ENCODE measurements around the gene IL3.

The IL3 gene

GRCh38 chr5:132049559-132049958, 10.9 kb upstream of the IL3 start:
- Mint-ChIP-seq H3K9me3 (no peaks in the 10 kb centered on the region), H3K4me1 (no peaks in the 10 kb centered on the region), H3K27me3 (peaks cover 18% of the 10 kb centered on the region), H3K27ac (no peak overlapping the region), H3K4me3 (no peak overlapping the region)
- no peak for DNase-seq
- ATAC-seq: no peak

- H3K27ac Mint-ChIP-seq: no peak overlapping the region
- DNase-seq (peak in 1 of 2 donors; percentile 5), ATAC-seq (no peak)
- no peaks in the 10 kb centered on the region for H3K9me3 Mint-ChIP-seq
- H3K4me1 Mint-ChIP-seq: no peaks in the 10 kb centered on the region
- no peak overlapping the region for H3K4me3 Mint-ChIP-seq
- H3K27me3 Mint-ChIP-seq: peaks cover 18% of the 10 kb centered on the region
Observed at GRCh38 chr5:132050136-132050535, 10.3 kb upstream of the IL3 start.

- Mint-ChIP-seq H3K4me1 (peaks cover 5% of the 10 kb centered on the region), H3K27ac (peak overlapping the region in 1 of 2 donors; percentile 28), H3K4me3 (no peak overlapping the region), H3K27me3 (peaks cover 18% of the 10 kb centered on the region), H3K9me3 (no peaks in the 10 kb centered on the region)
- ATAC-seq: no peak
- DNase-seq: peak in 1 of 2 donors; percentile 3
Observed at GRCh38 chr5:132050661-132051552, 9.5 kb upstream of the IL3 start.

- no peaks in the 10 kb centered on the region for H3K9me3 Mint-ChIP-seq
- no peak overlapping the region for H3K4me3 Mint-ChIP-seq
- peak overlapping the region in 1 of 2 donors; percentile 45 for H3K27ac Mint-ChIP-seq
Observed at GRCh38 chr5:132052520-132052919, 7.9 kb upstream of the IL3 start.

GRCh38 chr5:132053483-132053882, 7.0 kb upstream of the IL3 start:
- peaks cover 28% of the 10 kb centered on the region for H3K27me3 Mint-ChIP-seq

More at GRCh38 chr5:132052520-132052919, 7.9 kb upstream of the IL3 start:
- Mint-ChIP-seq H3K4me1 (peaks cover 21% of the 10 kb centered on the region), H3K27me3 (peaks cover 23% of the 10 kb centered on the region)
- DNase-seq (no peak), ATAC-seq (no peak)

GRCh38 chr5:132054031-132054696, 6.3 kb upstream of the IL3 start:
- peak in 1 of 2 donors; percentile 3 for DNase-seq
- no peak for ATAC-seq
- Mint-ChIP-seq H3K27ac (no peak overlapping the region), H3K9me3 (no peaks in the 10 kb centered on the region), H3K4me3 (no peak overlapping the region), H3K4me1 (peaks cover 31% of the 10 kb centered on the region), H3K27me3 (peaks cover 28% of the 10 kb centered on the region)

More at GRCh38 chr5:132053483-132053882, 7.0 kb upstream of the IL3 start:
- ATAC-seq: no peak
- DNase-seq: peak in 1 of 2 donors; percentile 3
- Mint-ChIP-seq H3K27ac (no peak overlapping the region), H3K9me3 (no peaks in the 10 kb centered on the region), H3K4me1 (peaks cover 27% of the 10 kb centered on the region), H3K4me3 (no peak overlapping the region)

- H3K9me3 Mint-ChIP-seq: no peaks in the 10 kb centered on the region
- H3K4me1 Mint-ChIP-seq: peaks cover 38% of the 10 kb centered on the region
- no peak for ATAC-seq
- H3K27me3 Mint-ChIP-seq: peaks cover 28% of the 10 kb centered on the region
- peak in 1 of 2 donors; percentile 5 for DNase-seq
- no peak overlapping the region for H3K4me3 Mint-ChIP-seq
- no peak overlapping the region for H3K27ac Mint-ChIP-seq
Observed at GRCh38 chr5:132054697-132055440, 5.6 kb upstream of the IL3 start.

GRCh38 chr5:132055441-132055807, 5.0 kb upstream of the IL3 start:
- H3K4me3 Mint-ChIP-seq: no peak overlapping the region
- no peak for ATAC-seq
- H3K9me3 Mint-ChIP-seq: no peaks in the 10 kb centered on the region
- peaks cover 30% of the 10 kb centered on the region for H3K27me3 Mint-ChIP-seq
- no peak overlapping the region for H3K27ac Mint-ChIP-seq
- DNase-seq: peak in 1 of 2 donors; percentile 2
- peaks cover 44% of the 10 kb centered on the region for H3K4me1 Mint-ChIP-seq

GRCh38 chr5:132055808-132056609, 4.4 kb upstream of the IL3 start:
- Mint-ChIP-seq H3K27ac (peak overlapping the region; percentile 24 to 36), H3K4me3 (no peak overlapping the region), H3K9me3 (no peaks in the 10 kb centered on the region), H3K4me1 (peaks cover 47% of the 10 kb centered on the region), H3K27me3 (peaks cover 31% of the 10 kb centered on the region)
- ATAC-seq: peak; percentile 65
- DNase-seq: peak in 1 of 2 donors; percentile 16

- peaks cover 54% of the 10 kb centered on the region for H3K4me1 Mint-ChIP-seq
- ATAC-seq (peak; percentile 31), DNase-seq (peak in 1 of 2 donors; percentile 7)
- peaks cover 23% of the 10 kb centered on the region for H3K27me3 Mint-ChIP-seq
- no peaks in the 10 kb centered on the region for H3K9me3 Mint-ChIP-seq
- H3K4me3 Mint-ChIP-seq: no peak overlapping the region
- H3K27ac Mint-ChIP-seq: peak overlapping the region; percentile 36 to 66
Observed at GRCh38 chr5:132056610-132057497, 3.6 kb upstream of the IL3 start.

GRCh38 chr5:132057498-132058255, 2.8 kb upstream of the IL3 start:
- H3K27ac Mint-ChIP-seq: peak overlapping the region in 1 of 2 donors; percentile 66
- H3K4me3 Mint-ChIP-seq: no peak overlapping the region
- ATAC-seq: no peak

GRCh38 chr5:132058646-132059042, 1.8 kb upstream of the IL3 start:
- Mint-ChIP-seq H3K4me1 (peaks cover 60% of the 10 kb centered on the region), H3K27me3 (peaks cover 16% of the 10 kb centered on the region), H3K4me3 (no peak overlapping the region), H3K9me3 (no peaks in the 10 kb centered on the region), H3K27ac (no peak overlapping the region)
- ATAC-seq: no peak
- DNase-seq: no peak

More at GRCh38 chr5:132057498-132058255, 2.8 kb upstream of the IL3 start:
- H3K27me3 Mint-ChIP-seq: peaks cover 16% of the 10 kb centered on the region
- H3K4me1 Mint-ChIP-seq: peaks cover 54% of the 10 kb centered on the region
- peak in 1 of 2 donors; percentile 8 for DNase-seq
- no peaks in the 10 kb centered on the region for H3K9me3 Mint-ChIP-seq

- no peak for ATAC-seq
- H3K9me3 Mint-ChIP-seq: no peaks in the 10 kb centered on the region
- peaks cover 65% of the 10 kb centered on the region for H3K4me1 Mint-ChIP-seq
- H3K4me3 Mint-ChIP-seq: no peak overlapping the region
- peak in 1 of 2 donors; percentile 8 for DNase-seq
- no peak overlapping the region for H3K27ac Mint-ChIP-seq
- H3K27me3 Mint-ChIP-seq: peaks cover 16% of the 10 kb centered on the region
Observed at GRCh38 chr5:132059043-132059695, 1.3 kb upstream of the IL3 start.
